DMS53 treated with DMSO at 0.1 percent for 48 hours (cell line): ENCODE measurements around the gene GH1.
A peak's percentile ranks its signal among the peaks of the same experiment; 100 is the strongest.
"Not testable (repeated sequence)": the region's sequence is repeated elsewhere in the genome, so short reads cannot be mapped to it uniquely, and the experiment has no call there.

Experiments used
- DNase-seq: peaks from one replicate; lab custom pipeline; 2025; ENCODE audit not compliant: unreplicated experiment; lab: John Stamatoyannopoulos, UW

Gene GH1

GRCh38 chr17:63918789-63919305 lies at the start of gene GH1:
Gene GH1, minus strand, starts transcription at chr17:63918839. Its CDS starts 63 bp downstream, at chr17:63918776.
- DNase-seq: not testable (repeated sequence)

- no peak for DNase-seq
Observed at GRCh38 chr17:63967953-63968352, 49.3 kb upstream of the GH1 start.

DNA sequence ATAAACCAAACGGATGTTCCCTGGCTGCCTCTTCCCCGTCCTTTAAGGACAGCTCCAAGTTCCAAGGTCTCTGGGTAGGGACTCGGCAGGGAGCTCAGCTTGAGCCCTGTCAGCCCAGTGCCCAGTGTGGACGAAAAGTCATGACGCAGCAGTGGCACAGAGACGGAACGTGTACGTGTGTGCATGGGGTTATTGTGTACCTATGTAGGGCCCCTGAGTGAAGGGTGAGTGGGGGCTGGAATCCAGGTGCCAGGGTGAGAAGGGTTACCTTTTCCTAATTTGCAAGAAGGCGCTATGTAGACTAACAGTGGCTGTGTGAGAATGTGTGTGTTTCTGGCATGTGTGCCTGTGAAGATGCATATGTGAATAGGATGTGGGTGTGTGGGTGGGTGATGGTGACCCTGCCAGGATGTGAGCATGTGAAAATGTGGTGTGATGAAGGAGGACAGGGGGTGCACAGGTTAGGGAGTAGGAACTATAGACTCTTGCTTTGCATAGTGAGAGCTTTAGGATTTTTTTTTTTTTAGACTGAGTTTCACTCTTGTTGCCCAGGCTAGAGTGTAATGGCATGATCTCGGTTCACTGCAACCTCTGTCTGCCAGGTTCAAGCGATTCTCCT lies 48.1 kb upstream of the GH1 start:
- DNase-seq: no peak

DNA sequence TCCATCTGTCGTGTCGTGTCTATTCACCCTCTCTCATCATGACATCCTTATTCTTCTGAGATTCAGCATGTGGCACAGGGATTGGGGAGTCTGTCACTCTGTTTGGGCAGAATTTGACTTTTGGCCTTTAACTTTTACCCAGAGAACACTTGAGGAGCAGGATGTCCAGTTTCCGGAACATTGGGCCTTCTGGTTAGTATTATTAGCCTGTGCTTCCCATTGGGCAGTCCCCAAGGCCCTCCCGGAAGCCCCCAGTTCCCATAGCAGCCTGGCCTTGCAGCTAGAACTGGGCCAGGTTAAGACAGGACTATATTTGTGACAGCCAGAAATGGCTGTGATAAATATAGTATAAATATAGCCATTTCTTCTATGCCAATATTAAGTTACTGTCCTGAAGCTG lies 44.5 kb upstream of the GH1 start:
- DNase-seq: no peak

DNA sequence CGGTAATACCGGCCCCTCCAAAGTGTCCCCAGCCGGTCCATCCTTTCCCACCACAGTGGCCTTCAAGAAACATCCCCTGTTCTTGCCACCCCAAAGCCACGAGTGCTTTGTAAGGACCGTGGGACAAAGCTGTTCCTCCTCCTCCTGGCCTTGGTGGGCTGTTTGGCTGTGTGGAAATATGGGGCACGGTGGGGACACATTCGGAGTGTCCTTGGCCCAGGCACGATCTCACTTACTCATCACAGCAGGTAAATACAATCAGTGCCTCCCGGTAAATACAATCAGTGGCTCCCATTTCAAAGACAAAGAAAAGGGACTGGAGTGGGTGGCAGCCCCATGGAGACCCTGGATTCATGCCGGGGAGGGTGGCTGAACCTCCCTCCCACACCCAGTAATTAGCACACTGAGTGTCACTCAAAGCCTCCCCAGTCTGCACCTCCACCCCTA lies 43.7 kb upstream of the GH1 start:
- no peak for DNase-seq

DNA sequence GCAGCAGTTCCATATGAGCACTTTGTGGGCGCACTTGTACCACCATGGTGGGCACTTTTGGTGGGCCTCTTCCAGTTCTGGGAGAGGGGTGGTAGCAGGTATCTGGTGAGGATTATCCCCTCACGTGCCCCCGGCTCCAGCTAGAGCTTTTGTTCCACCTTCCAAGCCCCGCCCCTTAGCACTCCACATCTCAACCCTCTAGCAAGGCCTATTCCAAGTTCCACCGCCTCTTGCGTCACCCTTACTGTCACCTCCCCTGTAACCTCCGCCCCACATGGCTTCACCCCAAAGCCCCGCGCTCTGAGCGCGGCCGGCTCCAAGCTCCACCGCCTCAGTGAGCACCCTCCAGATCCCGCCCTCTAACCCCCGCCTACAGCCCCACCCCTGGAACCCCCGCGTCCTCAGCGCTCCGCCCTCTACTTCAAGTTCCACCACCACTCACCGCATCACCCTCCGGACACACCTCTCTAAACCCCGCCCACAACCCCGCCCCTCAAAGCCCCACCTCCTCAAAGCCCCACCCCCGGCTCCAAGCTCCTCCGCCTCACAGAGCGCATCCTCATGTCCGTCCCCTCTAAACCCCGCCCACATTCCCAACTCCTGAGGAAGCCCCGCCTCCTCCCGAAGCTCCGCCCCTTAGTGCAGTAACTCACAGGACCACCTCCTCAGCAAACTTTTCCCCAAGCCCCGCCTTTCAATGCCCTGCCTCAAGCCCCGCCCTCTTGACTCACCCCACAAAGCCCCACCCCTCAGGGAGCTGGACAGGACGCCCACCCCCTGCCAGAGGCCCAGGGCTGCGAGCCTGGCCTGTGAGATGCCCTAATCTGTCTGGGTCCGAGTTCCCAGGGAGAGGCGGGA lies 42.9 kb upstream of the GH1 start:
- no peak for DNase-seq

- DNase-seq: no peak
Observed at GRCh38 chr17:63960430-63960829, 41.8 kb upstream of the GH1 start.

DNA sequence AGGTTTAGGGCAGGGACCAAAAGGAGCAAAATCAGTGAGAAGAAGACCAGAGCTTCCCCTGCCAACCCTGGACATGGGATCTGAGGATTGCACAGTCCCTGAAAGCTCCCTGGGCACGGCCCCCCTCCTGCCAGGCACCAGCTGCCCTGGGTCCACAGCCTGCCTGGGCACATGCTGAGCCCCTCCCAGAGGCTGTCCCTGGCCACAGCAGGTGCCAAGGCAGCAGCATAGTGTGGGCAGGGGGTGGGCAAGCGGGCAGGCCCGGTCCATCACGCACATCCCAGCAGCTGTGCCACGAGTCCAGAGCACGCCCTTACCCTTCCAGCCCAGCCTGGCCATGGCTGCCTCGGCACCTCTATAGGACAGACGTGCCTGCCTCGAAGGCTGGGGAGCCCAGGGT lies 41.4 kb upstream of the GH1 start:
- no peak for DNase-seq

DNA sequence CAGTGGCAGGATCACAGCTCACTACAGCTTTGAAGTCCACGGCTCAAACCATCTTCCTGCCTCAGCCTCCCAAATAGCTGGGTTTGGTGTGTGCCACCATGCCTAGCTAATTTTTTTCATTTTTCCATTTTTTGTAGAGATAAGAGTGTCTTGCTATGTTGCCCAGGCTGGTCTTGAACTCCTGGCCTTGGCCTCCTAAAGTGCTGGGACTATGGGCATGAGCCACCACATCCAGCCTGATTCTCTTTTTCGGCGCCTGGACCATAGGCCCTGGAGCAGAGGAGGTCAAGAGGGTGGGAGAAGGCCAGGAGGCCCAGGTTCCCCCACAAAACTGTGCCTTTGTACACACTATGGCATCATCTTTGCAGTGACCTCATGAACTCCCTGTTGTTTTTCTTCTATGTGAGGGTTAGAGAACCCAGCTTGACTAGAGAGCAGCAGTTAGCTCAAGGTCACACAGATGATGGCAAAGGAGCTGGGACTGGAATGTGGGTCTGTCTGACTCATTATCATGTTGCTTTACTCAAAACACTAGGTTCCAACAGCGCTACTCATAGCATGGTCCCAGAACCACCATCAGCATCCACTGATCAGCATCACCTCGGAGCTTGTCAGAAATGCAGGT lies 37.8 kb upstream of the GH1 start:
- no peak for DNase-seq

GRCh38 chr17:63955791-63956190 lies 37.2 kb upstream of the GH1 start:
- DNase-seq: no peak

DNA sequence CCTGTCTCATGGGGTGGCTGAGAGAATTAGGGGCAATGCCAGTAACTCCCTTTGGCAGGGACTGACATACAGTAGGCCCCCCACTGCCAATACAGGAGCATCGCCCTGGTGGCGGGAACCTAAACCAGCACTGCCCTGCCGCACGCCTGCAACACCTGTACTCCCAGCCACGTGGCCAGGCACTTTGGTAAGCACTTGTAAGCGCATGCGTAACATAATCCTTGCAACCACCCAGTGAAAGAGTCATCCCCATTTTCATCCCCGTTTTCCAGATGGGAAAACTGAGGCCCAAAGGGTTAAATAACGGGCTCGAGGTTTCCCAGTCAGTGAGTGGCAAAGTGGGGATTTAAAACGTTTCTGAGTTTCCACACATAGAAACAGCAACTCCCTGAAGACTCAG lies 36.6 kb upstream of the GH1 start:
- no peak for DNase-seq

GRCh38 chr17:63954402-63955063 lies 35.9 kb upstream of the GH1 start:
- DNase-seq: peak; percentile 15

GRCh38 chr17:63950940-63951907 lies 32.6 kb upstream of the GH1 start:
- DNase-seq: peak; percentile 12

- DNase-seq: no peak
Observed at GRCh38 chr17:63949576-63950250, 31.1 kb upstream of the GH1 start.

- no peak for DNase-seq
Observed at GRCh38 chr17:63948521-63948920, 29.9 kb upstream of the GH1 start.

GRCh38 chr17:63947711-63948330 lies 29.2 kb upstream of the GH1 start:
- no peak for DNase-seq

GRCh38 chr17:63946440-63947363 lies 28.1 kb upstream of the GH1 start:
- peak; percentile 1 for DNase-seq
